ENCODE data around the gene SORCS2.

DNA sequence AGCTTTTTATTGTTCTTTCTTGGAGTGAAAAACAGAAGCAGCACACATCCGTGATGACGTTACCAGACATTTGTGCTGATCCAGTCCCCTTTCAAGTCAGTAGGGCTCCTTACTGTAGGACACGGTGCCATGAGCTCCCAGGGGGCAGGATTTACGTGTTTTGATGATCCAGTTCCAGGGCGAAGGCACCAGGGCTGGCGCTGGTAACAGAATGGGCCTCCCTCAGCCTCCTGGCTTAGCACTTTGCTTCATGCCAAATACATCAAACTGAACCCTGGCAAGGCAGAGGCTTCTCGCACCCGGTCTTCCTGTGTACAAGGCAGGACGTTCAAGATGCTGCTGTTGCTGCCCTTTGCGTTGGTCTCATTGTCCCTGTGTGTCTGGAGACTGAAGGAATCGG, 309.0 kb downstream of the SORCS2 start:
- TF ChIP-seq, protein P1, sequence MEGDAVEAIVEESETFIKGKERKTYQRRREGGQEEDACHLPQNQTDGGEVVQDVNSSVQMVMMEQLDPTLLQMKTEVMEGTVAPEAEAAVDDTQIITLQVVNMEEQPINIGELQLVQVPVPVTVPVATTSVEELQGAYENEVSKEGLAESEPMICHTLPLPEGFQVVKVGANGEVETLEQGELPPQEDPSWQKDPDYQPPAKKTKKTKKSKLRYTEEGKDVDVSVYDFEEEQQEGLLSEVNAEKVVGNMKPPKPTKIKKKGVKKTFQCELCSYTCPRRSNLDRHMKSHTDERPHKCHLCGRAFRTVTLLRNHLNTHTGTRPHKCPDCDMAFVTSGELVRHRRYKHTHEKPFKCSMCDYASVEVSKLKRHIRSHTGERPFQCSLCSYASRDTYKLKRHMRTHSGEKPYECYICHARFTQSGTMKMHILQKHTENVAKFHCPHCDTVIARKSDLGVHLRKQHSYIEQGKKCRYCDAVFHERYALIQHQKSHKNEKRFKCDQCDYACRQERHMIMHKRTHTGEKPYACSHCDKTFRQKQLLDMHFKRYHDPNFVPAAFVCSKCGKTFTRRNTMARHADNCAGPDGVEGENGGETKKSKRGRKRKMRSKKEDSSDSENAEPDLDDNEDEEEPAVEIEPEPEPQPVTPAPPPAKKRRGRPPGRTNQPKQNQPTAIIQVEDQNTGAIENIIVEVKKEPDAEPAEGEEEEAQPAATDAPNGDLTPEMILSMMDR (IDR thresholded peaks at IDR 0.05): no peak
- no peak for TF ChIP-seq EZH2 (IDR thresholded peaks at IDR 0.05; ENCODE audit: borderline replicate concordance, insufficient read depth, low read depth, low read length, poor library complexity, severe bottlenecking)
